BE2C (cell line): ENCODE data around the gene SELL.

ENCODE experiments used
- DNase-seq: peaks from one replicate; pipeline ENCODE4 v3.0.0-alpha.2; 2020
- H3K27me3 ChIP-seq: fragments of 250-450 bp; sonication (Bioruptor Pico); 2 replicates; pipeline ENCODE4 v1.5.1; 2020; ENCODE audit warnings: mild to moderate bottlenecking
- H3K36me3 ChIP-seq: fragments of 250-450 bp; sonication (Bioruptor Pico); 2 replicates; pipeline ENCODE4 v1.5.1; 2020; ENCODE audit warnings: mild to moderate bottlenecking
- H3K4me1 ChIP-seq: fragments of 250-450 bp; sonication (Bioruptor Pico); 2 replicates; pipeline ENCODE4 v1.5.1; 2020
- H3K4me3 ChIP-seq: 2 replicates; pipeline ENCODE4 v1.5.1; 2011; ENCODE audit warnings: low read depth, low read length
- H3K9me3 ChIP-seq: fragments of 250-450 bp; sonication (Bioruptor Pico); 2 replicates; pipeline ENCODE4 v1.5.1; 2020
- CTCF ChIP-seq: IDR thresholded peaks from 2 replicates; pipeline ENCODE4 v1.5.1; 2012; ENCODE audit warnings: mild to moderate bottlenecking, low read depth, low read length

Gene SELL

GRCh38 chr1:169701261-169702005 is 10.0 kb downstream of the SELL start:
- Histone ChIP-seq H3K9me3 (no peaks in the 10 kb centered on the region), H3K4me3 (no peak overlapping the region), H3K4me1 (no peaks in the 10 kb centered on the region), H3K27me3 (peaks cover 8% of the 10 kb centered on the region; the same call in 1 of the 2 replicates), H3K36me3 (no peaks in the 10 kb centered on the region)
- no peak for TF ChIP-seq CTCF
- no peak for DNase-seq

GRCh38 chr1:169699707-169700106 is 11.7 kb downstream of the SELL start:
- Histone ChIP-seq H3K4me1 (no peaks in the 10 kb centered on the region), H3K4me3 (no peak overlapping the region), H3K27me3 (peaks cover 4% of the 10 kb centered on the region; the same call in 1 of the 2 replicates), H3K36me3 (no peaks in the 10 kb centered on the region), H3K9me3 (no peaks in the 10 kb centered on the region)
- no peak for DNase-seq
- no peak for TF ChIP-seq CTCF

- H3K4me3 ChIP-seq = no peak overlapping the region
- no peaks in the 10 kb centered on the region for H3K4me1 ChIP-seq
- TF ChIP-seq CTCF = no peak
- H3K27me3 ChIP-seq = no peaks in the 10 kb centered on the region
- H3K9me3 ChIP-seq = no peaks in the 10 kb centered on the region
- no peak for DNase-seq
- H3K36me3 ChIP-seq = no peaks in the 10 kb centered on the region
Observed at GRCh38 chr1:169698976-169699375, 12.4 kb downstream of the SELL start.

GRCh38 chr1:169697755-169698154 is 13.7 kb downstream of the SELL start:
- H3K27me3 ChIP-seq = no peaks in the 10 kb centered on the region
- H3K4me3 ChIP-seq = no peak overlapping the region
- no peaks in the 10 kb centered on the region for H3K9me3 ChIP-seq
- H3K4me1 ChIP-seq = no peaks in the 10 kb centered on the region
- no peak for DNase-seq
- H3K36me3 ChIP-seq = no peaks in the 10 kb centered on the region
- TF ChIP-seq CTCF = no peak

GRCh38 chr1:169696273-169697100 is 14.9 kb downstream of the SELL start:
- Histone ChIP-seq H3K36me3 (no peaks in the 10 kb centered on the region), H3K4me3 (no peak overlapping the region), H3K27me3 (no peaks in the 10 kb centered on the region), H3K9me3 (no peaks in the 10 kb centered on the region), H3K4me1 (no peaks in the 10 kb centered on the region)
- no peak for DNase-seq
- no peak for TF ChIP-seq CTCF
